ENCODE results near the gene BIVM.
A peak's percentile ranks its signal among the peaks of the same experiment; 100 is the strongest.

The BIVM gene

GRCh38 chr13:102792396-102792795 lies 6.5 kb upstream of the BIVM start:
- DNase-seq = no peak

- DNase-seq = no peak
Measured at GRCh38 chr13:102793611-102794355, 5.1 kb upstream of the BIVM start.

GRCh38 chr13:102799426-102800144 lies 666 bp downstream of the BIVM start:
- DNase-seq = no peak

GRCh38 chr13:102800145-102801041 lies 1.5 kb downstream of the BIVM start:
- peak; percentile 49 for DNase-seq

GRCh38 chr13:102805680-102806079 lies 6.8 kb downstream of the BIVM start:
- no peak for DNase-seq

GRCh38 chr13:102807699-102808098 lies 8.8 kb downstream of the BIVM start:
- no peak for DNase-seq

GRCh38 chr13:102812611-102813287 lies 13.8 kb downstream of the BIVM start:
- no peak for DNase-seq

GRCh38 chr13:102814025-102814607 lies 15.2 kb downstream of the BIVM start:
- DNase-seq = no peak

- no peak for DNase-seq
Measured at GRCh38 chr13:102814793-102815192, 15.9 kb downstream of the BIVM start.

GRCh38 chr13:102815788-102816187 lies 16.9 kb downstream of the BIVM start:
- no peak for DNase-seq

- DNase-seq = no peak
Measured at GRCh38 chr13:102816708-102817107, 17.8 kb downstream of the BIVM start.

- DNase-seq = no peak
Measured at GRCh38 chr13:102817241-102817640, 18.3 kb downstream of the BIVM start.

- no peak for DNase-seq
Measured at GRCh38 chr13:102817907-102818306, 19.0 kb downstream of the BIVM start.

GRCh38 chr13:102825400-102825799 lies 26.5 kb downstream of the BIVM start:
- no peak for DNase-seq

- DNase-seq = no peak
Measured at GRCh38 chr13:102825921-102826706, 27.2 kb downstream of the BIVM start.

- no peak for DNase-seq
Measured at GRCh38 chr13:102830646-102831045, 31.7 kb downstream of the BIVM start.

GRCh38 chr13:102836471-102836870 lies 37.6 kb downstream of the BIVM start:
- no peak for DNase-seq

- no peak for DNase-seq
Measured at GRCh38 chr13:102838273-102838672, 39.4 kb downstream of the BIVM start.

GRCh38 chr13:102838982-102839381 lies 40.1 kb downstream of the BIVM start:
- DNase-seq = no peak

GRCh38 chr13:102839462-102839861 lies 40.5 kb downstream of the BIVM start:
- DNase-seq = no peak

GRCh38 chr13:102845289-102845629 lies 46.3 kb downstream of the BIVM start:
- no peak for DNase-seq

All from NCI-H2227 treated with DMSO at 0.1 percent for 48 hours (cell line).